ENCODE measurements around the gene EFCAB14. TPM values are rescaled to one million over a fixed set of nuclear protein-coding genes. Genes with fewer than 3 reads are reported as not detected.
A peak's percentile ranks its signal among the peaks of the same experiment; 100 is the strongest.
"Not testable (repeated sequence)": the region's sequence is repeated elsewhere in the genome, so short reads cannot be mapped to it uniquely, and the experiment has no call there.

The EFCAB14 gene
- total RNA-seq, 1 donor from 2014 or later: 118 TPM

DNA sequence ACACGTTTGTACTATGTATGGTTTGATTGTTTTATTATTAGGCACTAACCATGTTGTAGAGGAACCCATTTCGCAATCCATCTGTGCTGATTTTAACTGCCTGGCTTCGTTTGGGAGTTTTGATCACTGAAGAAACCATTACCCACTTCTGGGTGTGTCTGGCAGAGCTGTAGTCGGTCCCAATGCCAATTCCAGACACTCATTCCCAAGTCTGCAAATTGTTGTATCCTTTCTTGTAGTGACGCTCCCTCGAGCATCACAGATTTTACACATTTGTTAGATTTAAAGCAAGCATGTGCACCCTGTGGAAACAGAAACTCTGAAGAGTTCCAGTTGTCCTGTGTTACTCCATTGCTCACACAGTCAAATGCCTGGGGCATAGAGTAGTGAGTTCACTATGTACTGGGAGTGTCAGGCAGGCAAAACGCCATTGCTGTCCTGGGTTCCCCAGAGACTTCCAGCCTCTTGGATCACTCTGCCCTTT, 31.0 kb upstream of the EFCAB14 start:
- DNase-seq: no peak
- Histone ChIP-seq H3K36me3 (no peaks in the 10 kb centered on the region), H3K4me1 (peaks cover 12% of the 10 kb centered on the region), H3K27me3 (no peaks in the 10 kb centered on the region), H3K9me3 (no peaks in the 10 kb centered on the region), H3K4me3 (no peak overlapping the region), H3K27ac (peak overlapping the region; percentile 18)
- intact Hi-C loops (cut with DNase I): no loop called here
- no peak for TF ChIP-seq CTCF (IDR thresholded peaks at IDR 0.05)
- ATAC-seq: peak; percentile 51

DNA sequence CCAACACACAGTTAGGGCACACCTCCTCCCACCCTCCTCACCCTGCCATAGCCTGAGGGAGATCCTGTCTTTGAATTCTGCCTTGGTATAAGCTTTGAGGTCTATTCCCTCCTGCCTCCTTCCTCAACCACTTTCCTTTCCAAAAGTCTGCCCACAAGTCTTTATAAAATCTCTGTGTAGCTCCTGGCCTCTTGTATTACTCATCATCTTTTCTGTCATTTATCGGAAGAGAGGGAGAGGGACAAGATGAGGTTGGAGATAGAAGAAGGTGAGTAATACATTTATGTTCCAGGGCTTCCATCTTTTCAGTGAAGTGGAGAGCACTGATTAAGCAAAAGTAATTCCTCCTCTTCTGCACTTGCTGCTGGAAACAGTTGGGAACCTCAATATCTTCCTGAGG, 30.5 kb upstream of the EFCAB14 start:
- no peaks in the 10 kb centered on the region for H3K27me3 ChIP-seq
- no peaks in the 10 kb centered on the region for H3K9me3 ChIP-seq
- peaks cover 12% of the 10 kb centered on the region for H3K4me1 ChIP-seq
- H3K36me3 ChIP-seq: no peaks in the 10 kb centered on the region
- DNase-seq: no peak
- no peak overlapping the region for H3K4me3 ChIP-seq
- TF ChIP-seq CTCF (IDR thresholded peaks at IDR 0.05): no peak
- H3K27ac ChIP-seq: peak overlapping the region; percentile 18
- no peak for ATAC-seq
- intact Hi-C loops (cut with DNase I): no loop called here

DNA sequence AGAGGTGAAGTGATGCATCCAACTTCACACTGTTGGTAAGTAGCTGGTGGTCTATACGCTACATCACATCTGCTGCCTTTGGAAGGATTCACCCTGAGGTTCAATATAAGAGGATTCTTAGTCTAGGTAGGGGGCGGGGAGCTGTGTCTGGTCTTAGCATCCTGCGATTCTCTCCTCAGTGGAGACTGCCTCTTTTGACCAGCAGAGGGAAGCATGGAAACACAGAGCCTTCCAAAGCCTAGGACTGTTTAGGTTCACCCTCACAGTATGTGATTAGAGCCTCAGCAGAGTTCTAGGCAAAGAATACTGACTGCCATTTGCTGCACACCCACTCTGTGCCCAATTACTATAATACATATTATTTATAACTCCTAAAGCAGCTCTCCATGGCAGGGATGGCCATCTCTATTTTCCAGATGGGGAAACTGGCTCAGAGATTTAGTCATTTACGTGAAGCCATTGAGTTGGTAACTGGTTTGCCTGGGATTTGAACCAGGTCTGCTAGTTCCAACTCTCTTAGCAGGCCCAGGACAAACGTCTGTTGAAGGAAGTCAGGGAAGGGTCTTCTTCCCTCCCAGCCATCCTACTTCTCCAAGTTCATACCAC, 28.9 kb upstream of the EFCAB14 start:
- intact Hi-C loops (cut with DNase I): no loop called here
- DNase-seq (no peak), ATAC-seq (peak; percentile 95)
- Histone ChIP-seq H3K27me3 (peaks cover 7% of the 10 kb centered on the region), H3K36me3 (no peaks in the 10 kb centered on the region), H3K4me3 (no peak overlapping the region), H3K9me3 (no peaks in the 10 kb centered on the region), H3K27ac (no peak overlapping the region), H3K4me1 (peaks cover 12% of the 10 kb centered on the region)
- peak; percentile 74 for TF ChIP-seq CTCF (IDR thresholded peaks at IDR 0.05)

DNA sequence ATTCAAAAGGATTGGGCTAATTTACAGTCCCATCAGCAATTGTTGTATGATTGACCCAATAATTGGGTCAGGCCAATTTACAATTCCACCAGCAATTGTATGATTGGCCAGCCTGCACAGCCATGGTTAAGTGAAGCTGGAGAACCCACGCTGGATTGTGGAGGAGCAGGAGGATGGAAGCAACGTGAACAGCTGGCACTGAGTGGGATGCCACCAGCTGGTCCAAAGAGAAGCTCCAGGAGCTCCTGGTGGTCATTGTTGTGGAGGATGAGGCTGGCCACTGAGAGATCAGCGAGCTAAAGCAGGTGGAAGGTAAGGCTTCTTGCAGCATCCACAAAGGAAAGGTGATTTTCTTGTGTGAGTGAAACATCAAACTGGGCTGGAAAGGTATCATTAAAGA, 23.2 kb upstream of the EFCAB14 start:
- TF ChIP-seq CTCF (IDR thresholded peaks at IDR 0.05): no peak
- Histone ChIP-seq H3K27ac (no peak overlapping the region), H3K4me1 (no peaks in the 10 kb centered on the region), H3K9me3 (no peaks in the 10 kb centered on the region), H3K4me3 (no peak overlapping the region), H3K27me3 (peaks cover 7% of the 10 kb centered on the region), H3K36me3 (no peaks in the 10 kb centered on the region)
- DNase-seq (no peak), ATAC-seq (no peak)
- intact Hi-C loops (cut with DNase I): no loop called here

GRCh38 chr1:46735708-46736324, 16.9 kb upstream of the EFCAB14 start:
- H3K4me1 ChIP-seq: no peaks in the 10 kb centered on the region
- ATAC-seq (peak; percentile 92), DNase-seq (no peak)
- no peak overlapping the region for H3K27ac ChIP-seq
- H3K4me3 ChIP-seq: no peak overlapping the region
- intact Hi-C loops (cut with DNase I): no loop called here
- H3K9me3 ChIP-seq: no peaks in the 10 kb centered on the region
- peak; percentile 36 for TF ChIP-seq CTCF (IDR thresholded peaks at IDR 0.05)
- no peaks in the 10 kb centered on the region for H3K36me3 ChIP-seq
- no peaks in the 10 kb centered on the region for H3K27me3 ChIP-seq

- H3K27ac ChIP-seq; H3K4me3 ChIP-seq; H3K36me3 ChIP-seq; H3K27me3 ChIP-seq; H3K9me3 ChIP-seq; H3K4me1 ChIP-seq; intact Hi-C loops (cut with DNase I); DNase-seq; ATAC-seq: not testable (repeated sequence)
Measured at GRCh38 chr1:46728327-46728873, 9.5 kb upstream of the EFCAB14 start.

Data from upper lobe of right lung (tissue), 1 donor.